Suprapubic skin (tissue), 4 donors: ENCODE data around the gene KPNA2. TPM values are rescaled to one million over a fixed set of nuclear protein-coding genes. Genes with fewer than 3 reads are reported as not detected.
"Not testable (repeated sequence)": the region's sequence is repeated elsewhere in the genome, so short reads cannot be mapped to it uniquely, and the experiment has no call there.

ENCODE experiments used
- DNase-seq, 2 donors: peaks; one replicate each; pipeline ENCODE4 v3.0.0-alpha.2; 2019; ENCODE audit warnings: low spot score in 2 of 2
- H3K27ac ChIP-seq: fragments of 200-600 bp; sonication (generic); one replicate; pipeline ENCODE4 v1.5.1; 2019
- H3K27me3 ChIP-seq: fragments of 200-600 bp; sonication (generic); one replicate; pipeline ENCODE4 v1.5.1; 2019
- H3K36me3 ChIP-seq: fragments of 200-600 bp; sonication (generic); one replicate; pipeline ENCODE4 v1.5.1; 2019
- H3K4me1 ChIP-seq: fragments of 200-600 bp; sonication (generic); one replicate; pipeline ENCODE4 v1.5.1; 2019
- H3K4me3 ChIP-seq: fragments of 200-600 bp; sonication (generic); one replicate; pipeline ENCODE4 v1.5.1; 2019; ENCODE audit warnings: mild to moderate bottlenecking
- H3K9me3 ChIP-seq: fragments of 200-600 bp; sonication (generic); one replicate; pipeline ENCODE4 v1.5.1; 2019
- EP300 ChIP-seq: sonication (generic); formaldehyde crosslinking; IDR thresholded peaks from one replicate; pipeline ENCODE4 v1.6.1; 2017; ENCODE audit warnings: antibody characterized with exemption
- POLR2A ChIP-seq, 2 donors: fragments of 450-650 bp; IDR thresholded peaks; one replicate each; pipeline ENCODE4 v1.6.1; 2017; ENCODE audit warnings: antibody characterized with exemption in 2 of 2, mild to moderate bottlenecking in 2 of 2, moderate library complexity in 2 of 2
- POLR2AphosphoS5 ChIP-seq, 3 donors: sonication (generic); formaldehyde crosslinking; IDR thresholded peaks; one replicate each; pipeline ENCODE4 v1.6.1; 2017; ENCODE audit warnings: antibody characterized with exemption in 3 of 3
- WGBS: methylation state at CpG from one replicate; pipeline ENCODE4 v1.1.5; 2018; 5-methylcytosine and 5-hydroxymethylcytosine counted together
- total RNA-seq, 4 donors: library from RNA; depleted of rRNA; stranded (reverse); fragments of >200 nt; gene quantifications; one replicate each; pipeline ENCODE4 v1.1.0, GENCODE V29; 2016
- TF ChIP-seq, protein P1 (sequence below), 2 donors: fragments of 200-600 bp in 1 of 2; fragments of 450-650 bp in 1 of 2; sonication (generic) in 1 of 2; IDR thresholded peaks; one replicate each; pipeline ENCODE4 v1.5.1; 2016 to 2019; ENCODE audit warnings: antibody characterized with exemption in 2 of 2, mild to moderate bottlenecking in 1 of 2, moderate library complexity in 1 of 2

Gene KPNA2
- total RNA-seq, 4 donors from 2014 or later = 6.4 to 38.8 (median 26.9) TPM

DNA sequence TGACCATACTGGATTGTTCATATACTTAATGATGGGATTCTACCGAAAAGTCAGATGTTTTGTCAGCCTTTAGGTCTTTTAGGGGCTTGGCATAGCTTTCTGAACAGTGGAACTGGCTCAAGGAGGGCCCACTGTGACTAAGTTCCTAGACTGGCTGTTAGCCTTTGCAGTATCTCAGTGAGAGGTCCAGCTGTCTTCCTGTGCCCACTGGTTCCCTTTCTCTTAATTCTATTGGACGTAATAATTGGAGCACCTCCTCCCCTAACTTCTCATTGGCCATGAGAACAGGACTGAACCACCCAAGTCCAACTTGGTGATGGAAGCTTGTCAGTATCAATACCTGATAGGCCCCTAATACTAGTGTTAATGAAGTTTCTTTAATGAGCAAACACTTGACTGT is 13.5 kb downstream of the KPNA2 start:
- no peak overlapping the region for H3K4me3 ChIP-seq
- H3K27me3 ChIP-seq = no peaks in the 10 kb centered on the region
- peaks cover 17% of the 10 kb centered on the region for H3K36me3 ChIP-seq
- no peaks in the 10 kb centered on the region for H3K9me3 ChIP-seq
- no peak overlapping the region for H3K27ac ChIP-seq
- H3K4me1 ChIP-seq = peaks cover 22% of the 10 kb centered on the region
- TF ChIP-seq POLR2AphosphoS5 (IDR thresholded peaks at IDR 0.05) (no peak), EP300 (no peak), POLR2A (IDR thresholded peaks at IDR 0.05) (no peak)
- TF ChIP-seq, protein P1, sequence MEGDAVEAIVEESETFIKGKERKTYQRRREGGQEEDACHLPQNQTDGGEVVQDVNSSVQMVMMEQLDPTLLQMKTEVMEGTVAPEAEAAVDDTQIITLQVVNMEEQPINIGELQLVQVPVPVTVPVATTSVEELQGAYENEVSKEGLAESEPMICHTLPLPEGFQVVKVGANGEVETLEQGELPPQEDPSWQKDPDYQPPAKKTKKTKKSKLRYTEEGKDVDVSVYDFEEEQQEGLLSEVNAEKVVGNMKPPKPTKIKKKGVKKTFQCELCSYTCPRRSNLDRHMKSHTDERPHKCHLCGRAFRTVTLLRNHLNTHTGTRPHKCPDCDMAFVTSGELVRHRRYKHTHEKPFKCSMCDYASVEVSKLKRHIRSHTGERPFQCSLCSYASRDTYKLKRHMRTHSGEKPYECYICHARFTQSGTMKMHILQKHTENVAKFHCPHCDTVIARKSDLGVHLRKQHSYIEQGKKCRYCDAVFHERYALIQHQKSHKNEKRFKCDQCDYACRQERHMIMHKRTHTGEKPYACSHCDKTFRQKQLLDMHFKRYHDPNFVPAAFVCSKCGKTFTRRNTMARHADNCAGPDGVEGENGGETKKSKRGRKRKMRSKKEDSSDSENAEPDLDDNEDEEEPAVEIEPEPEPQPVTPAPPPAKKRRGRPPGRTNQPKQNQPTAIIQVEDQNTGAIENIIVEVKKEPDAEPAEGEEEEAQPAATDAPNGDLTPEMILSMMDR (IDR thresholded peaks at IDR 0.05) = no peak
- WGBS = 98% methylated on average over 2 of the region's 2 CpGs
- no peak for DNase-seq

DNA sequence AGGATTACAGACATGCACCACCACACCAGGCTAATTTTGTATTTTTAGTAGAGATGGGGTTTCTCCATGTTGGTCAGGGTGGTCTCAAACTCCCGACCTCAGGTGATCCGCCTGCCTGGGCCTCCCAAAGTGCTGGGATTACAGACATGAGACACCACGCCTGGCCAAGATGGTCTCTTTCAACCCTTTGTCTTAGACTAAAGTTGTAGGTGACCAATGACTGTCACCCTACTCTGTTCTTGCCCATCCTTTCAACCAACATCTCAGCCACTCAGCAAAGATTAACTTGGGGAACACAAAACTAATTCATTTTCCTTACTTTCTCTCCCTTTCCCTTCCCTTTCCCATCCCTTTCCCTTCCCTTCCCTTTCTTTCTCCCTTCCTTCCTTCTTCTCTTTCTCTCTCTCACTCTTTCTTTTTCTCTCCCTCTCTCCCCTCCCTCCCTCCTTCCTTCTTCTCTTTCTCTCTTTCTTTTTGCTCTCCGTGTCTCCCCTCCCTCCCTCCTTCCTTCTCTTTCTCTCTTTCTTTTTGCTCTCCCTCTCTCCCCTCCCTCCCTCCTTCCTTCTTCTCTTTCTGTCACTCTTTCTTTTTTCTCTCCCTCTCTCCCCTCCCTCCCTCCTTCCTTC is 14.4 kb downstream of the KPNA2 start:
- not testable (repeated sequence) for H3K27me3 ChIP-seq, DNase-seq, H3K9me3 ChIP-seq, H3K4me3 ChIP-seq, H3K27ac ChIP-seq, H3K36me3 ChIP-seq
- H3K4me1 ChIP-seq = peaks cover 27% of the 10 kb centered on the region
- 88% methylated on average over 4 of the region's 4 CpGs for WGBS

DNA sequence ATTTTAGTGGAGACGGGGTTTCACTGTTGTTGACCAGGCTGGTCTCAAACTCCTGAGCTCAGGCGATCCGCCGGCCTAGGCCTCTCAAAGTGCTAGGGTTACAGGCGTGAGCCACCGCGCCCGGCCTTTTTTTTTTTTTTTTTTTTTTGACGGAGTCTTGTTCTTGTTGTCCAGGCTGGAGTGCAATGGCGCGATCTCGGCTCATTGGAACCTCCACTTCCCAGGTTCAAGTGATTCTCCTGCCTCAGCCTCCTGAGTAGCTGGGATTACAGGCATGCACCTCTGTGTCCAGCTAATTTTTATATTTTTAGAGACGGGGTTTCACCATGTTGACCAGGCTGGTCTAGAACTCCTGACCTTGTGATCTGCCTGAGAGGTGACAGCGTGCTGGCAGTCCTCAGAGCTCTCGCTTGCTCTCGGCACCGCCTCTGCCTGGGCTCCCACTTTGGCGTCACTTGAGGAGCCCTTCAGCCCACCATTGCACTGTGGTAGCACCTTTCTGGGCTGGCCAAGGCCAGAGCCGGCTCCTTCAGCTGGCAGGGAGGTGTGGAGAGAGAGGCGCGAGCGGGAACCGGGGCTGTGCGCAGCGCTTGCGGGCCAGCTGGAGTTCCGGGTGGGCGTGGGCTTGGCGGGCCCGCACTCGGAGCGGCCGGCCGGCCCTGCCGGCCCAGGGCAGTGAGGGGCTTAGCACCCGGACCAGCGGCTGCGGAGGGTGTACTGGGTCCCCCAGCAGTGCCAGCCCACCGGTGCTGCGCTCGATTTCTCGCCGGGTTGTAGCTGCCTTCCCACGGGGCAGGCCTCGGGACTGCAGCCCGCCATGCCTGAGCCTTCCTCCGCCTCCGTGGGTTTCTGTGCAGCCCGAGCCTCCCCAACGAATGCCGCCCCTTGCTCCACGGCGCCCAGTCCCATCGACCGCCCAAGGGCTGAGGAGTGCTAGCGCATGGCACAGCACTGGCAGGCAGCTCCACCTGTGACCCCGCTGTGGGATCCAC is 16.1 kb downstream of the KPNA2 start:
- Histone ChIP-seq H3K4me1 (peaks cover 27% of the 10 kb centered on the region), H3K27ac (peak overlapping the region; percentile 17)
- not testable (repeated sequence) for DNase-seq, H3K9me3 ChIP-seq, H3K36me3 ChIP-seq, H3K4me3 ChIP-seq, H3K27me3 ChIP-seq
- WGBS = 99% methylated on average over 39 of the region's 57 CpGs

GRCh38 chr17:68052810-68053209 is 17.3 kb downstream of the KPNA2 start:
- no peak for TF ChIP-seq POLR2A (IDR thresholded peaks at IDR 0.05)
- TF ChIP-seq, protein P1 (IDR thresholded peaks at IDR 0.05) = no peak
- WGBS = 84% methylated on average over 14 of the region's 14 CpGs

GRCh38 chr17:68053231-68054013 is 17.9 kb downstream of the KPNA2 start:
- 48% methylated on average over 9 of the region's 9 CpGs for WGBS
- TF ChIP-seq, protein P1 (IDR thresholded peaks at IDR 0.05) = no peak
- TF ChIP-seq POLR2A (IDR thresholded peaks at IDR 0.05) (no peak), POLR2AphosphoS5 (IDR thresholded peaks at IDR 0.05) (peak in 2 of 3 donors; percentile 38 to 41), EP300 (no peak)
- Histone ChIP-seq H3K4me3 (no peak overlapping the region), H3K27me3 (no peaks in the 10 kb centered on the region), H3K36me3 (no peaks in the 10 kb centered on the region), H3K4me1 (peaks cover 21% of the 10 kb centered on the region), H3K9me3 (no peaks in the 10 kb centered on the region), H3K27ac (peak overlapping the region; percentile 83)
- DNase-seq = peak; percentile 86 to 90

More at GRCh38 chr17:68052810-68053209, 17.3 kb downstream of the KPNA2 start:
- Histone ChIP-seq H3K27me3 (no peaks in the 10 kb centered on the region), H3K4me1 (peaks cover 21% of the 10 kb centered on the region), H3K9me3 (no peaks in the 10 kb centered on the region), H3K36me3 (no peaks in the 10 kb centered on the region), H3K4me3 (no peak overlapping the region), H3K27ac (peak overlapping the region; percentile 83)
- DNase-seq = no peak
